Endodermal cell (in vitro differentiated cells): ENCODE data around the gene COMMD1. TPM values are rescaled to one million over a fixed set of nuclear protein-coding genes. Genes with fewer than 3 reads are reported as not detected.
A peak's percentile ranks its signal among the peaks of the same experiment; 100 is the strongest.

Source experiments
- DNase-seq: peaks from one replicate; pipeline ENCODE4 v3.0.0-alpha.2; 2017
- H3K27ac ChIP-seq: 2 replicates; pipeline ENCODE4 v1.5.1; 2013; ENCODE audit warnings: mild to moderate bottlenecking, low read depth, low read length, moderate library complexity
- H3K27me3 ChIP-seq: 2 replicates; pipeline ENCODE4 v1.6.1; 2013; ENCODE audit warnings: mild to moderate bottlenecking, low read length, moderate library complexity; ENCODE audit not compliant: insufficient read depth, control insufficient read depth, poor library complexity, severe bottlenecking
- H3K36me3 ChIP-seq: 2 replicates; pipeline ENCODE4 v1.7.0; 2013; ENCODE audit warnings: mild to moderate bottlenecking, low read length, moderate library complexity; ENCODE audit not compliant: control insufficient read depth, insufficient read depth
- H3K4me1 ChIP-seq: one replicate; pipeline ENCODE4 v1.7.0; 2013; ENCODE audit warnings: low read length; ENCODE audit not compliant: control insufficient read depth, insufficient read depth
- H3K4me3 ChIP-seq: 2 replicates; pipeline ENCODE4 v1.5.1; 2013; ENCODE audit warnings: mild to moderate bottlenecking, low read length, moderate library complexity
- H3K9ac ChIP-seq: 2 replicates; pipeline ENCODE4 v1.6.1; 2013; ENCODE audit warnings: mild to moderate bottlenecking, low read length, moderate library complexity; ENCODE audit not compliant: poor library complexity, severe bottlenecking; ENCODE audit errors: extremely low read depth
- H3K9me3 ChIP-seq: 2 replicates; pipeline ENCODE4 v1.6.1; 2013; ENCODE audit warnings: mild to moderate bottlenecking, low read length, moderate library complexity; ENCODE audit not compliant: control insufficient read depth
- H3K27ac Mint-ChIP-seq: 2 replicates; pipeline ENCODE4 v1.8.0; 2020; ENCODE audit warnings: mixed read lengths
- H3K27me3 Mint-ChIP-seq: 2 replicates; pipeline ENCODE4 v1.8.0; 2021; ENCODE audit warnings: mild to moderate bottlenecking, mixed read lengths; ENCODE audit not compliant: insufficient read depth
- H3K36me3 Mint-ChIP-seq: 2 replicates; pipeline ENCODE4 v1.8.0; 2020; ENCODE audit warnings: low read depth, mixed read lengths
- H3K4me1 Mint-ChIP-seq: 2 replicates; pipeline ENCODE4 v1.8.0; 2020; ENCODE audit warnings: mixed read lengths
- H3K4me3 Mint-ChIP-seq: 2 replicates; pipeline ENCODE4 v1.8.0; 2020; ENCODE audit warnings: mild to moderate bottlenecking, moderate library complexity, mixed read lengths
- H3K9me3 Mint-ChIP-seq: 2 replicates; pipeline ENCODE4 v1.8.0; 2020; ENCODE audit warnings: mild to moderate bottlenecking, mixed read lengths
- CTCF ChIP-seq: fragments of 200-600 bp; sonication (generic); conservative IDR thresholded peaks from 2 replicates; pipeline ENCODE4 v1.5.0; 2021; ENCODE audit warnings: antibody characterized with exemption, mild to moderate bottlenecking
- WGBS, 2 experiments: methylation state at CpG; one replicate each; pipeline versions ENCODE4 v1.1.5 to v1.1.7; 2013; ENCODE audit warnings: missing lambda C conversion rate in 2 of 2, mixed read lengths in 1 of 2; ENCODE audit not compliant: insufficient coverage in 1 of 2, insufficient read length in 1 of 2; 5-methylcytosine and 5-hydroxymethylcytosine counted together
- total RNA-seq, 2 donors: library from RNA; stranded (reverse); fragmentation: NEBNext Ultra II Directional in 1 of 2; extraction: Animal tissue kit (Norgen Biotek cat#: 25700) in 1 of 2; gene quantifications; 2 replicates in 1 of 2; 3 replicates in 1 of 2; pipeline ENCODE4 v1.2.1, GENCODE V29; 2021

The COMMD1 gene
- total RNA-seq, 2 donors from 2014 or later: 27.8 to 28.4 TPM

GRCh38 chr2:61906186-61906470 is 654 bp downstream of the COMMD1 start:
- Mint-ChIP-seq H3K9me3 (no peaks in the 10 kb centered on the region), H3K4me1 (peaks cover 2% of the 10 kb centered on the region), H3K27me3 (no peaks in the 10 kb centered on the region), H3K27ac (peak overlapping the region; percentile 75), H3K36me3 (no peaks in the 10 kb centered on the region), H3K4me3 (peak overlapping the region; percentile 85)
- 8 to 16% methylated on average over 4 to 5 of the region's 6 CpGs for WGBS, 2 experiments
- no peak for DNase-seq
- Histone ChIP-seq H3K4me1 (no peaks in the 10 kb centered on the region), H3K27me3 (no peaks in the 10 kb centered on the region), H3K36me3 (no peaks in the 10 kb centered on the region), H3K27ac (no peak overlapping the region), H3K9me3 (no peaks in the 10 kb centered on the region), H3K4me3 (peak overlapping the region; percentile 98), H3K9ac (peak overlapping the region; percentile 66)
- TF ChIP-seq CTCF: no peak

GRCh38 chr2:61909116-61909515 is 3.6 kb downstream of the COMMD1 start:
- Histone ChIP-seq H3K27me3 (no peaks in the 10 kb centered on the region), H3K4me1 (no peaks in the 10 kb centered on the region), H3K36me3 (no peaks in the 10 kb centered on the region), H3K4me3 (no peak overlapping the region), H3K9me3 (no peaks in the 10 kb centered on the region), H3K27ac (no peak overlapping the region), H3K9ac (no peak overlapping the region)
- peaks cover 2% of the 10 kb centered on the region for H3K4me1 Mint-ChIP-seq
- peaks cover 2% of the 10 kb centered on the region for H3K36me3 Mint-ChIP-seq
- 85 to 95% methylated on average over 7 to 8 of the region's 8 CpGs for WGBS, 2 experiments
- H3K27ac Mint-ChIP-seq: no peak overlapping the region
- DNase-seq: no peak
- TF ChIP-seq CTCF: no peak
- H3K9me3 Mint-ChIP-seq: no peaks in the 10 kb centered on the region
- no peaks in the 10 kb centered on the region for H3K27me3 Mint-ChIP-seq
- no peak overlapping the region for H3K4me3 Mint-ChIP-seq

- Histone ChIP-seq H3K27me3 (no peaks in the 10 kb centered on the region), H3K4me3 (no peak overlapping the region), H3K9me3 (no peaks in the 10 kb centered on the region), H3K4me1 (no peaks in the 10 kb centered on the region), H3K36me3 (no peaks in the 10 kb centered on the region), H3K9ac (no peak overlapping the region), H3K27ac (no peak overlapping the region)
- 82 to 95% methylated on average over 8 to 9 of the region's 9 CpGs for WGBS, 2 experiments
- peaks cover 2% of the 10 kb centered on the region for H3K4me1 Mint-ChIP-seq
- H3K27me3 Mint-ChIP-seq: no peaks in the 10 kb centered on the region
- DNase-seq: no peak
- H3K27ac Mint-ChIP-seq: no peak overlapping the region
- TF ChIP-seq CTCF: peak; percentile 66
- no peak overlapping the region for H3K4me3 Mint-ChIP-seq
- H3K36me3 Mint-ChIP-seq: peaks cover 2% of the 10 kb centered on the region
- no peaks in the 10 kb centered on the region for H3K9me3 Mint-ChIP-seq
These were observed 5.1 kb downstream of the COMMD1 start for GRCh38 chr2:61910603-61911002.
